Activated T-helper 1 cell treated with anti-CD3 and anti-CD28 coated beads, Interleukin-2, amount 50 U/mL, for 16 hours (primary cell): ENCODE results near the gene IFNLR1.

ENCODE experiments used
- DNase-seq, 2 donors: peaks; one replicate each; pipeline ENCODE4 v3.0.0-alpha.2; 2020; ENCODE audit warnings: low read depth in 1 of 2, low spot score in 1 of 2

Gene IFNLR1

GRCh38 chr1:24124980-24125379 is 62.1 kb downstream of the IFNLR1 start:
- no peak for DNase-seq

GRCh38 chr1:24123611-24124010 is 63.5 kb downstream of the IFNLR1 start:
- DNase-seq: no peak

GRCh38 chr1:24122776-24123175 is 64.3 kb downstream of the IFNLR1 start:
- DNase-seq: no peak

GRCh38 chr1:24121406-24121805 is 65.7 kb downstream of the IFNLR1 start:
- no peak for DNase-seq

- no peak for DNase-seq
These were observed 66.1 kb downstream of the IFNLR1 start for GRCh38 chr1:24120965-24121364.

GRCh38 chr1:24119859-24120756 is 67.0 kb downstream of the IFNLR1 start:
- DNase-seq: no peak

- no peak for DNase-seq
These were observed 67.6 kb downstream of the IFNLR1 start for GRCh38 chr1:24119489-24119858.

- no peak for DNase-seq
These were observed 68.5 kb downstream of the IFNLR1 start for GRCh38 chr1:24118410-24119242.

- DNase-seq: no peak
These were observed 69.2 kb downstream of the IFNLR1 start for GRCh38 chr1:24117722-24118409.

GRCh38 chr1:24117132-24117531 is 70.0 kb downstream of the IFNLR1 start:
- no peak for DNase-seq

GRCh38 chr1:24114753-24115152 is 72.3 kb downstream of the IFNLR1 start:
- no peak for DNase-seq

- DNase-seq: no peak
These were observed 73.5 kb downstream of the IFNLR1 start for GRCh38 chr1:24113641-24114033.

GRCh38 chr1:24111996-24112779 is 74.9 kb downstream of the IFNLR1 start, which contains the start of gene MYOM3:
Gene MYOM3 (minus strand): TSS chr1:24112135. CDS start chr1:24108636, 3,499 bp downstream.
- DNase-seq: no peak

- no peak for DNase-seq
These were observed 75.7 kb downstream of the IFNLR1 start for GRCh38 chr1:24111262-24111995.

- no peak for DNase-seq
These were observed 76.3 kb downstream of the IFNLR1 start for GRCh38 chr1:24110642-24111261.

GRCh38 chr1:24109686-24110475 is 77.2 kb downstream of the IFNLR1 start:
- no peak for DNase-seq

- DNase-seq: no peak
These were observed 78.0 kb downstream of the IFNLR1 start for GRCh38 chr1:24109166-24109483.

GRCh38 chr1:24108334-24109165 is 78.5 kb downstream of the IFNLR1 start:
- no peak for DNase-seq
